IPS-18c (cell line): Measurements from ENCODE around the gene LSS.
"Not testable (repeated sequence)": the region's sequence is repeated elsewhere in the genome, so short reads cannot be mapped to it uniquely, and the experiment has no call there.

Experiments
- H3K4me3 ChIP-seq: 2 replicates; pipeline ENCODE4 v1.7.0; 2013; ENCODE audit warnings: low read depth, mild to moderate bottlenecking, low read length, moderate library complexity; ENCODE audit not compliant: insufficient read depth
- H3K9me3 ChIP-seq: one replicate; pipeline ENCODE4 v1.6.1; 2013; ENCODE audit warnings: mild to moderate bottlenecking, low read length, moderate library complexity; ENCODE audit not compliant: control insufficient read depth, insufficient read depth

Gene LSS

GRCh38 chr21:46155514-46156377, 72.8 kb downstream of the LSS start, which contains the start of gene FTCD:
TSS of gene FTCD (minus strand) at chr21:46155579. CDS start at chr21:46155523, 56 bp downstream.
- Histone ChIP-seq H3K9me3 (no peaks in the 10 kb centered on the region), H3K4me3 (no peak within 1 kb of the TSS)

- no peak overlapping the region for H3K4me3 ChIP-seq
- no peaks in the 10 kb centered on the region for H3K9me3 ChIP-seq
Observed at GRCh38 chr21:46154955-46155513, 73.5 kb downstream of the LSS start.

GRCh38 chr21:46154155-46154954, 74.2 kb downstream of the LSS start:
- Histone ChIP-seq H3K4me3 (no peak overlapping the region), H3K9me3 (no peaks in the 10 kb centered on the region)

GRCh38 chr21:46153247-46154154, 75.1 kb downstream of the LSS start:
- no peaks in the 10 kb centered on the region for H3K9me3 ChIP-seq
- H3K4me3 ChIP-seq = no peak overlapping the region

GRCh38 chr21:46152927-46153246, 75.7 kb downstream of the LSS start:
- Histone ChIP-seq H3K4me3 (no peak overlapping the region), H3K9me3 (no peaks in the 10 kb centered on the region)

GRCh38 chr21:46151989-46152926, 76.3 kb downstream of the LSS start:
- H3K9me3 ChIP-seq = no peaks in the 10 kb centered on the region
- H3K4me3 ChIP-seq = no peak overlapping the region; the same call in 1 of the 2 replicates

- H3K9me3 ChIP-seq = no peaks in the 10 kb centered on the region
Observed at GRCh38 chr21:46151261-46151988, 77.1 kb downstream of the LSS start.

GRCh38 chr21:46150491-46151121, 78.0 kb downstream of the LSS start:
- no peaks in the 10 kb centered on the region for H3K9me3 ChIP-seq
- no peak overlapping the region for H3K4me3 ChIP-seq

More at GRCh38 chr21:46151261-46151988, 77.1 kb downstream of the LSS start:
- no peak overlapping the region for H3K4me3 ChIP-seq

- no peak overlapping the region for H3K4me3 ChIP-seq
Observed at GRCh38 chr21:46150073-46150472, 78.5 kb downstream of the LSS start.

GRCh38 chr21:46149205-46149901, 79.2 kb downstream of the LSS start:
- Histone ChIP-seq H3K4me3 (no peak overlapping the region), H3K9me3 (no peaks in the 10 kb centered on the region)

More at GRCh38 chr21:46150073-46150472, 78.5 kb downstream of the LSS start:
- H3K9me3 ChIP-seq = no peaks in the 10 kb centered on the region

- no peaks in the 10 kb centered on the region for H3K9me3 ChIP-seq
- H3K4me3 ChIP-seq = no peak overlapping the region
Observed at GRCh38 chr21:46148106-46148505, 80.5 kb downstream of the LSS start.

GRCh38 chr21:46147429-46147828, 81.1 kb downstream of the LSS start:
- not testable (repeated sequence) for H3K9me3 ChIP-seq, H3K4me3 ChIP-seq

GRCh38 chr21:46146856-46147255, 81.7 kb downstream of the LSS start:
- Histone ChIP-seq H3K4me3 (no peak overlapping the region), H3K9me3 (no peaks in the 10 kb centered on the region)

GRCh38 chr21:46145840-46146691, 82.5 kb downstream of the LSS start:
- Histone ChIP-seq H3K4me3 (no peak overlapping the region), H3K9me3 (no peaks in the 10 kb centered on the region)
